IPS DF 6.9 (cell line): ENCODE data around the gene TNFRSF6B.
"Not testable (repeated sequence)": the region's sequence is repeated elsewhere in the genome, so short reads cannot be mapped to it uniquely, and the experiment has no call there.

Source experiments
- DNase-seq: peaks from one replicate; pipeline ENCODE4 v3.0.0-alpha.2; 2013; ENCODE audit warnings: low read depth, low spot score
- H3K27ac ChIP-seq: one replicate; pipeline ENCODE4 v1.5.1; 2013; ENCODE audit warnings: low read length, control low read depth
- H3K27me3 ChIP-seq: 2 replicates; pipeline ENCODE4 v1.6.1; 2013; ENCODE audit warnings: mild to moderate bottlenecking, low read length; ENCODE audit not compliant: control insufficient read depth, insufficient read depth
- H3K36me3 ChIP-seq: 2 replicates; pipeline ENCODE4 v1.6.1; 2013; ENCODE audit warnings: low read length; ENCODE audit not compliant: control insufficient read depth, insufficient read depth
- H3K4me1 ChIP-seq: 2 replicates; pipeline ENCODE4 v1.6.1; 2013; ENCODE audit warnings: low read length; ENCODE audit not compliant: control insufficient read depth, insufficient read depth
- H3K4me3 ChIP-seq: 2 replicates; pipeline ENCODE4 v1.5.1; 2013; ENCODE audit warnings: mild to moderate bottlenecking, low read length
- H3K9me3 ChIP-seq: 2 replicates; pipeline ENCODE4 v1.6.1; 2013; ENCODE audit warnings: low read length, inconsistent platforms; ENCODE audit not compliant: control insufficient read depth, insufficient read depth
- WGBS: extraction: QIAGEN DNeasy Blood & Tissue Kit; methylation state at CpG from one replicate; pipeline ENCODE4 v1.1.7; 2013; ENCODE audit warnings: mixed read lengths, missing lambda C conversion rate; ENCODE audit not compliant: insufficient read length, insufficient coverage; 5-methylcytosine and 5-hydroxymethylcytosine counted together

TNFRSF6B gene, protein sequence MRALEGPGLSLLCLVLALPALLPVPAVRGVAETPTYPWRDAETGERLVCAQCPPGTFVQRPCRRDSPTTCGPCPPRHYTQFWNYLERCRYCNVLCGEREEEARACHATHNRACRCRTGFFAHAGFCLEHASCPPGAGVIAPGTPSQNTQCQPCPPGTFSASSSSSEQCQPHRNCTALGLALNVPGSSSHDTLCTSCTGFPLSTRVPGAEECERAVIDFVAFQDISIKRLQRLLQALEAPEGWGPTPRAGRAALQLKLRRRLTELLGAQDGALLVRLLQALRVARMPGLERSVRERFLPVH

DNA sequence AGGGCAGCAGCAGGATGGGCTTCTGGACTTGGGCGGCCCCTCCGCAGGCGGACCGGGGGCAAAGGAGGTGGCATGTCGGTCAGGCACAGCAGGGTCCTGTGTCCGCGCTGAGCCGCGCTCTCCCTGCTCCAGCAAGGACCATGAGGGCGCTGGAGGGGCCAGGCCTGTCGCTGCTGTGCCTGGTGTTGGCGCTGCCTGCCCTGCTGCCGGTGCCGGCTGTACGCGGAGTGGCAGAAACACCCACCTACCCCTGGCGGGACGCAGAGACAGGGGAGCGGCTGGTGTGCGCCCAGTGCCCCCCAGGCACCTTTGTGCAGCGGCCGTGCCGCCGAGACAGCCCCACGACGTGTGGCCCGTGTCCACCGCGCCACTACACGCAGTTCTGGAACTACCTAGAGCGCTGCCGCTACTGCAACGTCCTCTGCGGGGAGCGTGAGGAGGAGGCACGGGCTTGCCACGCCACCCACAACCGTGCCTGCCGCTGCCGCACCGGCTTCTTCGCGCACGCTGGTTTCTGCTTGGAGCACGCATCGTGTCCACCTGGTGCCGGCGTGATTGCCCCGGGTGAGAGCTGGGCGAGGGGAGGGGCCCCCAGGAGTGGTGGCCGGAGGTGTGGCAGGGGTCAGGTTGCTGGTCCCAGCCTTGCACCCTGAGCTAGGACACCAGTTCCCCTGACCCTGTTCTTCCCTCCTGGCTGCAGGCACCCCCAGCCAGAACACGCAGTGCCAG lies at the start of gene TNFRSF6B:
Gene TNFRSF6B (plus strand): TSS at position 25 of the 729 bp plus-strand sequence. CDS start 116 bp downstream, at position 141.
- no peak within 1 kb of the TSS for H3K27ac ChIP-seq
- H3K27me3 ChIP-seq = no peaks in the 10 kb centered on the region
- WGBS = no CpG with 5 or more reads among the region's 52 CpGs
- DNase-seq = no peak
- peaks cover 1% of the 10 kb centered on the region; the same call in 1 of the 2 replicates for H3K4me1 ChIP-seq
- peaks cover 19% of the 10 kb centered on the region for H3K36me3 ChIP-seq
- no peak within 1 kb of the TSS for H3K4me3 ChIP-seq
- H3K9me3 ChIP-seq = peaks cover 2% of the 10 kb centered on the region; the same call in 1 of the 2 replicates

DNA sequence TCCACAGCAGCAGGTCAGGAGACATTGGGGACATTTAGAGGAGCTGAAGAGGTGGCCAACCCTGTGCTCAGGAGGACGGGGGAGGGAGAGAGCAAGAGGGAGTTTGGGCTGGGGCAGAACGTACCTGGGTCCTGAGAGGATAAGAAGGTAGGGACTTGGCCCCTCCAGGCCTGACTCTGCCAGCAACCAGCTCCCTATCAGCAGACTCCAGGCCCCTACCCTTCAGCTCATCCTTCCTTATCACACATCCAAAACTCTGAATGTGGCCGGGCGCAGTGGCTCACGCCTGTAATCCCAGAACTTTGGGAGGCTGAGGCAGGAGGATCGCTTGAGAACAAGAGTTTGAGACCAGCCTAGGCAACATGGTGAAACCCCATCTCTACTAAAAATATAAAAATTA lies 48.3 kb upstream of the TNFRSF6B start:
- Histone ChIP-seq H3K4me1 (no peaks in the 10 kb centered on the region; the same call in 1 of the 2 replicates), H3K36me3 (no peaks in the 10 kb centered on the region), H3K9me3 (no peaks in the 10 kb centered on the region), H3K27me3 (no peaks in the 10 kb centered on the region), H3K4me3 (no peak overlapping the region), H3K27ac (no peak overlapping the region)
- no CpG with 5 or more reads among the region's 6 CpGs for WGBS
- no peak for DNase-seq

DNA sequence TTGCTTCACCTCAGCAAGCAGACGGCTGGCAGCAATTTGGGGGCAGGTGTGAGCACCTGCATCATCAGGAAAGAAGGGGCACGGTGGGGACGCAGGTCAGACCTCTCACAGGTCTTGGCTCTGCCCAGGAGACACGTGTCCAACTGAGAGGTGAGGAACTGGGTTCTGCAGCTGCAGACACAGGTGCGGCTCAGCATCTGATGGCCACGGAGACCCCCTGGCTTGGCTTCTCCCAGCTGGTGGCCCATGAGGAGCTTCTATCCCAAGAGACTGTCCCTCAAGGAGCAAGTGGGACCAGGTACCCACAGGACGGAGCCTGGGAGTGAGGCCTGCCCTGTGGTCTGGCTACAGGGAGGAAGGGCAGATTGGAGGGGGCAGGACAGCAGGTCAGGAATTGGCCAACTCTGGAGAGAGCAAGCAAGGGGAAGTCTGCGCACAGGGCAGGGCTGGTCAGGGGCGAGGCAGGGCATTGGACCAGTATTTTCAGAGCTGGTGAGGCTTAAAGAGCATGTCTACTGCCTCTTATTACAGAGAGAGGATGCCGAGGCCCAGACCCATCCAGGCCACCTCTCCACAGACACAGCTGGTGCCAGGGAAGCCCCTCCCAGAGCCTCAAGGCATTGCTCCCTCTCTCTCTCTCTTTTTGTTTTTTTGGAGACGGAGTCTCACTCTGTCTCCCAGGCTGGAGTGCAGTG lies 47.4 kb upstream of the TNFRSF6B start:
- WGBS = no CpG with 5 or more reads among the region's 11 CpGs
- DNase-seq = no peak
- H3K27ac ChIP-seq = no peak overlapping the region

DNA sequence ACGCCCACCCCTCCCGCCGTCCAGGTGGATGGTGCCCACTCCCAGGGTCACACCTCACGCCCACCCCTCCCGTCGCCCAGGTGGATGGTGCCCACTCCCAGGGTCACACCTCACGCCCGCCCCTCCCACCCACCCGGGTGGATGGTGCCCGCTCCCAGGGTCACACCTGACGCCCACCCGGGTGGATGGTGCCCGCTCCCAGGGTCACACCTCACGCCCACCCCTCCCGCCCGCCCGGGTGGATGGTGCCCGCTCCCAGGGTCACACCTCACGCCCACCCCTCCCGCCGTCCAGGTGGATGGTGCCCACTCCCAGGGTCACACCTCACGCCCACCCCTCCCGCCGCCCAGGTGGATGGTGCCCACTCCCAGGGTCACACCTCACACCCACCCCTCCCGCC lies 46.0 kb upstream of the TNFRSF6B start:
- H3K27me3 ChIP-seq, DNase-seq, H3K4me3 ChIP-seq, H3K27ac ChIP-seq, H3K9me3 ChIP-seq, H3K4me1 ChIP-seq, H3K36me3 ChIP-seq: not testable (repeated sequence)
- no CpG with 5 or more reads among the region's 25 CpGs for WGBS

More for the DNA sequence above, 47.4 kb upstream of the TNFRSF6B start:
- H3K9me3 ChIP-seq = no peaks in the 10 kb centered on the region
- no peaks in the 10 kb centered on the region for H3K27me3 ChIP-seq
- no peaks in the 10 kb centered on the region; the same call in 1 of the 2 replicates for H3K4me1 ChIP-seq
- H3K4me3 ChIP-seq = no peak overlapping the region
- H3K36me3 ChIP-seq = no peaks in the 10 kb centered on the region

DNA sequence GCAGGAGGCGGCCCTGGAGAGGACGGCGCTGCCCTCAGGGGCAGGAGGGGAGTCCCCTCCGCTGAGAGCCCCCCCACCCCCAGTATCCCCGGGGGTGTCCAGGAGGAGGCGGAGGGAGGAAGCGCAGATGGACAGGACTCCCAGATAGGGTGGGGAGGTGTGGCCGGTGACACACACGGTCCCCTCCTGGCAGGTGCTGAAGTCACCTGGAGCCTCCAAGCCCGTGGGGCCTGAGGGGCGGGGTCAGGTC lies 44.6 kb upstream of the TNFRSF6B start:
- Histone ChIP-seq H3K4me3 (peak overlapping the region; percentile 52; the same call in 1 of the 2 replicates), H3K27ac (no peak overlapping the region), H3K9me3 (no peaks in the 10 kb centered on the region), H3K4me1 (peaks cover 2% of the 10 kb centered on the region; the same call in 1 of the 2 replicates), H3K27me3 (no peaks in the 10 kb centered on the region), H3K36me3 (no peaks in the 10 kb centered on the region)
- no CpG with 5 or more reads among the region's 11 CpGs for WGBS
- no peak for DNase-seq

DNA sequence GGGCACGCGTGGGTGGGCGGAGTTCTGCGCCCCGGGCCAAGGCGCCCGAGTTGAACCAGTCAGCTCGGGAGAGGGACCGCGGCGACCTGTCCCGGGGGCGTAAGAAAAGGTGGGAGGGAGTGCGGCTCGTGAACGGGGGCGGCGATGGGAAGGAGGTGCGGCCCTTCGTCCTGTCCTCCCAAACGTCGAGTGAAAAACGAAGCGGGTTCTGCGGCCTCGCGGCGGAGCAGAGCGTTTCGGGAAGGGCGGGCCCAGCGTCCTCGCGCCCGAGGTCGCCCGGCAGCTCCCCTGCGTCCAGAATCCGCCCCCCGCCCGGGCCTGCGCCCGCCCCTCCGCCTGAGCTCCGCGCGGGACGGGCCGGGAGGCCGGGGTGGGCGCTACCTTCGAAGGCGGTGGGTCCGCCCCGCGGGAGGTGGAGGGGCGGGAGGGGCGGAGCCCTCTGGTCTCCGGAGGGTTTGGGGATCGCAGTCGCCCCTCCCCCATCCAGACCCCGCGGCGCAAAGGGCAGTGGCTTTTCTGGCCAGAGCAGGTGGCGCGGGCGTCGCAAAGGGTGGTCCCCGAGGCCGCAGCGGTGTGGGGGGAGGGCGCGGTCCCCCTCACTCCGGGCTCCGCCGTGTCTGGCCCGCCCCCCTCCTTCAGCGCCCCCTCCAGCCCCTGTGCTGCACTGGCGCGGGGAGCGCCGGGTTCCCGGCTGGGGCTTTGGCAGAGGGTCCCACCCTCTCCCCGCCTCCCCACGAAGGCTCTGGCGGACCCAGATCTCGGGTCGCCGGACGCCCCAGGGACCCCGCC lies 44.1 kb upstream of the TNFRSF6B start:
- Histone ChIP-seq H3K27me3 (no peaks in the 10 kb centered on the region), H3K36me3 (no peaks in the 10 kb centered on the region), H3K4me3 (peak overlapping the region; percentile 52; the same call in 1 of the 2 replicates), H3K9me3 (no peaks in the 10 kb centered on the region), H3K4me1 (peaks cover 3% of the 10 kb centered on the region; the same call in 1 of the 2 replicates), H3K27ac (no peak overlapping the region)
- WGBS = no CpG with 5 or more reads among the region's 91 CpGs
- no peak for DNase-seq

DNA sequence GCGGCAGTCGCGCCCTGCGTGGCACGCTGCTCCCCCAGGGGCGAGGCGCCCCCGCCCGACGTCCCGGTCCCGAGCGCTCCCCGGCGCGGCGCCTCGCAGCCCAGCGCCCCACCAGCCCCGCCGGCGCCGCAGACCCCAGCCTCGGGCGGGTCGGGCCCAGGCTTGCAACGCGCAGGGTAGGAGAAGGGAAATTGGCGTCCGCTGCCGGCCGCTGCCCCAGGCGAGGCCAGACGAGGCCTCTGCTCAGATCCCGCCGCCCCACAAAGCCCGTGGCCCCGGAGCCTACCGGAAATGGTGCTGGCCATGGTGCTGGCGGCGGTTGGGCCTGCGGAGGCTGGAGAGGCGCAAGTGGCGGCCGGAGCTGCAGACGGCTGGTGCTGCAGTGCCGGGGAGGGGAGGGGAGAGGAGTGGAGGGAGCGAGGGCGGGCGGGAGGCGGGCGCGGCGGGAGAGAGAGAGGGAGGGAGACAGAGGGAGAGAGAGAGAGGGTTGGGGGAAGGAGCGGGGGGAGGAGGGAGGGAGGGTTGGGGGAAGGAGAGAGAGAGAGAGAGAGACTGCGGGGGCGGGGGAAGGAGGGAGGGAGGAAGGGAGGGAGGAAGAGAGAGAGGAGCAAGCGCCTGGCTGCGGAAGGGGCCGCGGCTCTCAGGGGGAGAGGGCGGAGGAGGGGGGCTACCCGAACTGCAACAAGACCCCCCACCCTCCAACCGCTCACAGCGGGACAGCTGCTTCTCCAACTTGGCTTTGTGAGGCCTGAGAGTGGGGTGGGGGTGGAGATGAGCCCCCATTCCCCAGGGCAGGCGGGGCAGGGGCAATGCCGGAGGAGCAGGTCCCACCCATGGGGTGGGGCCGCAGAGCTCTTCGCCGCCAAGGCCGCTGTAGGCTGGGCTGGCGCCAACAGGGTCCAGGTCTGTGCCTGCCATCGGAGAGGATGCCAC lies 43.1 kb upstream of the TNFRSF6B start, which contains the start of gene STMN3:
Gene STMN3 (minus strand): TSS at position 384 of the 933 bp plus-strand sequence. CDS start 79 bp downstream, at position 305.
- Histone ChIP-seq H3K9me3 (no peaks in the 10 kb centered on the region), H3K4me3 (peak within 1 kb of the TSS; percentile 70; the same call in 1 of the 2 replicates), H3K4me1 (peaks cover 3% of the 10 kb centered on the region; the same call in 1 of the 2 replicates), H3K36me3 (no peaks in the 10 kb centered on the region), H3K27me3 (no peaks in the 10 kb centered on the region), H3K27ac (no peak within 1 kb of the TSS)
- peak; percentile 71 for DNase-seq
- WGBS = no CpG with 5 or more reads among the region's 73 CpGs

DNA sequence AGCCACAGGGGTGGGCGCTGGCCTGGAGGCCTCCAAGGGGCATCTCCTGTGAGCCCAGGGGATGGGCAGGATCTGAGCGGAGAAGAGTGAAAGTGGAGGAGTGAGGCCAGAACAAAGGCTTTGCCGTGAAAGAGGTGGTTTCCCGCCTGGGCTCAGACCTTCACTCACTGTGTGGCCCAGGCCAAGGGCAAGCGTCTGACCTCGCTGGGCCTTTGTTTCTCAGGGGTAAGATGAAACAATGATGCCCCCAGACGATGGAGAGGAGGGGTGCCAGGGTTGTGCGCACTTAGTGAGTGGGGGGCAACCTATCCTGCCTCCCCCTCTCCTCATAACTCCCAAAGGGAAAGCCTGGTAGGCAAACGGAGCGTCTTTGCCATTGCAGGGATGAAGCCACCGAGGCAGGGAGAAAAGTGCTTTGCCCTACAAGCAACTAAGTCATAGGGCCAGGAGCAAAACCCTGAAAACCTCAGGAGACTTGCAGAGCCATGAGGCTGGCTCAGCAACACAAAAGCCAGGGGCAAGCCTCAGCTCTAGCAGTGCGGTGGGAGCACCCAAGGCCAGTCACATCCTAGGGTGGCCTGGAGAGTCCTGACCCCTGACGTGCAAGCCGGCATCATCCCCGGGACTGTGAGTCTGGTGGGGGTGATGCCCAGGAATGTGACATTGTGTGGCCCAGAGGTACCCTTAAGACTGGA lies 42.3 kb upstream of the TNFRSF6B start:
- Histone ChIP-seq H3K36me3 (no peaks in the 10 kb centered on the region), H3K4me3 (peak overlapping the region; percentile 70; the same call in 1 of the 2 replicates), H3K9me3 (no peaks in the 10 kb centered on the region), H3K4me1 (peaks cover 4% of the 10 kb centered on the region; the same call in 1 of the 2 replicates), H3K27me3 (no peaks in the 10 kb centered on the region), H3K27ac (no peak overlapping the region)
- no CpG with 5 or more reads among the region's 15 CpGs for WGBS
- DNase-seq = no peak

DNA sequence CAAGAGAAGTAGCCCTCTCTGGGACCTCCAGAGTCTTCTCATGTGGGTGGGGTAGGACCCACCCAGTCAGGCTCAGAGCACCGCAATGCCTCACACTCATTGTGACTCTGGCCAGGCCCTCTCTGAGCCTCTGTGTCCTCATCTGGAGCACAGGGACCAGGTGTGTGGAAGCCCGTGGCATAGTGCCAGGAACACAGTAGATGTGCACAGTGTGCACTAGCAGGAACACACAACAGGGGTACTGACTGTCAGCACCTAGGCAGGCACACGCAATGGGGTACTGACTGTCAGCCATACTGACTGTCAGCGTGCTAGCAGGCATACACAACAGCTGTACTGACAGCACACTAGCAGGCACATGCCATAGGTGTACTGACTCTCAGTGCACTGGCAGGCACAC lies 41.2 kb upstream of the TNFRSF6B start:
- no CpG with 5 or more reads among the region's 4 CpGs for WGBS
- no peak overlapping the region for H3K4me3 ChIP-seq
- H3K4me1 ChIP-seq = peaks cover 6% of the 10 kb centered on the region; the same call in 1 of the 2 replicates

More for the DNA sequence above, 41.2 kb upstream of the TNFRSF6B start:
- no peaks in the 10 kb centered on the region for H3K36me3 ChIP-seq
- H3K9me3 ChIP-seq = no peaks in the 10 kb centered on the region
- H3K27me3 ChIP-seq = no peaks in the 10 kb centered on the region
- no peak for DNase-seq
- no peak overlapping the region for H3K27ac ChIP-seq
